ENCODE measurements around the gene SH3BP1.

SH3BP1 gene

DNA sequence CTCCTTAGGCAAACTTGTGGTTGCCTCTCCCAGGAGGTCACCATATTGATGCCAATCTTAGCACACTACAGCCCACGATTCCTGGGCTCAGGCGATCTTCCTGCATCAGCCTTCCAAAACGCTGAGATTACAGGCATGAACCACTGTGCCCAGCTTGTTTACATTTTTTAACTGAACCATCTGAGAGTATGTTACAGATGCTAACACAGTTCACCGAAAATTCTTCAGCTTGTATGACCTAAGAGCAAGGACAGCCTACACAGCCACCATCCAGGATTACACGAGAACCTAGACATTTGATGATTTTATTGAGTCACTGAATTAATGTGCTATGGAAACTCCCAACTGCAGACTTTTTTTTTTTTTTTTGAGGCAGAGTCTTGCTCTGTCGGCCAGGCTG lies 30.1 kb downstream of the SH3BP1 start:
- CTCF ChIA-PET: interaction anchor here (1.1 to 26.0 kb wide), 4 partner anchors 8 to 63 kb away, joined by 3 to 430 read pairs (median 8); partner anchors contain the start of genes SH3BP1 and TRIOBP
- no peak overlapping the region for H3K4me3 ChIP-seq (ENCODE audit: low read depth, low read length)
- TF ChIP-seq, protein P1, sequence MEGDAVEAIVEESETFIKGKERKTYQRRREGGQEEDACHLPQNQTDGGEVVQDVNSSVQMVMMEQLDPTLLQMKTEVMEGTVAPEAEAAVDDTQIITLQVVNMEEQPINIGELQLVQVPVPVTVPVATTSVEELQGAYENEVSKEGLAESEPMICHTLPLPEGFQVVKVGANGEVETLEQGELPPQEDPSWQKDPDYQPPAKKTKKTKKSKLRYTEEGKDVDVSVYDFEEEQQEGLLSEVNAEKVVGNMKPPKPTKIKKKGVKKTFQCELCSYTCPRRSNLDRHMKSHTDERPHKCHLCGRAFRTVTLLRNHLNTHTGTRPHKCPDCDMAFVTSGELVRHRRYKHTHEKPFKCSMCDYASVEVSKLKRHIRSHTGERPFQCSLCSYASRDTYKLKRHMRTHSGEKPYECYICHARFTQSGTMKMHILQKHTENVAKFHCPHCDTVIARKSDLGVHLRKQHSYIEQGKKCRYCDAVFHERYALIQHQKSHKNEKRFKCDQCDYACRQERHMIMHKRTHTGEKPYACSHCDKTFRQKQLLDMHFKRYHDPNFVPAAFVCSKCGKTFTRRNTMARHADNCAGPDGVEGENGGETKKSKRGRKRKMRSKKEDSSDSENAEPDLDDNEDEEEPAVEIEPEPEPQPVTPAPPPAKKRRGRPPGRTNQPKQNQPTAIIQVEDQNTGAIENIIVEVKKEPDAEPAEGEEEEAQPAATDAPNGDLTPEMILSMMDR (IDR thresholded peaks at IDR 0.05; ENCODE audit: insufficient read depth, low read length, missing control alignments): no peak
- DNase-seq (ENCODE audit: low read depth, low spot score): no peak
- POLR2A ChIA-PET: interaction anchor here (1.1 to 1.3 kb wide), 2 partner anchors 10 to 11 kb away, joined by 3 to 5 read pairs; partner anchors contain the start of gene PDXP

DNA sequence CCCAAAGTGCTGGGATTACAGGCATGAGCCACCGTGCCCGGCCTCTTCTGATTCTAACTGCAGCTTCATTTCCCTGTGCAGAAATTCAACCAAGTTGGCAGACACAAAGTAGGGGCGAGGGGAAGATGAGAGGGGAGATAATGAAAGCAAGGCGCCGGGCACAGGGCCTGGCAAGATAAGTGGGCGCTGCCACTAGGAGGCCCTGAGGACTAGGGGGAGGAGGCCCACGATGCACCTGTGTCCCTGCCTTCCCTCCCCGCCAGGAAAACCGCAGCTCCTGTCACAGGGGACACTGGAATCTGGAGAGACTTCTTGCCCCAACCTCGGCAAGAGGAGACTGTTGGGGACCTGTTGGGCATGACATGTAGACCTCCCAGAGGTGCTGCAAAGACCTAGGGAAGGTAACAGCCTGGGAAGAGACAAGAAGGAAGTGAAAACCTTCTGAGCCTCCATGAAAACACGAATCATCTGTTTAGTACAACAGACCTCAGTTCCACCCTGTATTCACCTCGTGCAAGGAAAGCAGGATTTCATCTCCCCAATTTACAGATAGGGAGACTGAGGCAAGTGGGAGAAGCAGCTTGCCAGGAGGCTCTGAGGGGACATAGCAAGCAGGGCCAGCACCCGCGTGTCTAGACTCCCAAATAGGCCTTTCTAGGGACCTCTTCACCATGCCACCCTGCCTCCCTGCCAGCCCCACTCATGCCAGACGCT lies 32.9 kb downstream of the SH3BP1 start:
- ChIA-PET CTCF (interaction anchor here (4.0 to 26.0 kb wide), 3 partner anchors 9 to 33 kb away, joined by 20 to 430 read pairs (median 32); partner anchors contain the start of gene SH3BP1), POLR2A (no interaction called here)
- TF ChIP-seq, protein P1 (IDR thresholded peaks at IDR 0.05; ENCODE audit: insufficient read depth, low read length, missing control alignments): no peak
- no peak for DNase-seq (ENCODE audit: low read depth, low spot score)
- no peak overlapping the region for H3K4me3 ChIP-seq (ENCODE audit: low read depth, low read length)

DNA sequence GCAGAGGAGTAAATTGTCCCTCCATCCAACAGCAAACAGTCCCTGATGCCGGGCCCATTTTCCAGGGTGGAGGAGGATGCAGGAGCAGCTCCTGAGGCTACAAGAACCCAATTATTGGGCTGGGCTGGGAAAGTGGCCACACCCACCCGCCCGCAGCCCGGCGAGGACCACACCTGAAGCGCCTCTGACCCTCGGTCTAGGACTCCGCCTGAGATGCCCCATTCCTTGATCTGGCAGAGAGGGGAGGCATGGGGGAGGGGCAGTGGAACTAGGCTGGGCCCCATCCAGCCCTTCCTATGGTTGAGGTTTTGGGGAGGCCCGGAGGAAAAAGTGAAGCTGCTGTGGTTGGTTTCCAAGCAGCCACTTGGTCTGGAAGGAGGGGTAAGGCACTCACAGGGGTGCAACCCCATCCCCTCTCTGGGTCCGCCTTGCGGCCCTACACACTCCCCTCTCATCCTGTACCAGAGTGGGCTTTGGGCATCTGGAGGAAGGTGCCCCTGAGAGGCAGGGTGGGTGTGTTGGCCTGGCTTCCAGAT lies 33.5 kb downstream of the SH3BP1 start:
- no peak for DNase-seq (ENCODE audit: low read depth, low spot score)
- ChIA-PET CTCF (interaction anchor here (4.0 to 26.0 kb wide), 3 partner anchors 9 to 34 kb away, joined by 20 to 430 read pairs (median 32); partner anchors contain the start of gene SH3BP1), POLR2A (no interaction called here)
- TF ChIP-seq, protein P1 (IDR thresholded peaks at IDR 0.05; ENCODE audit: insufficient read depth, low read length, missing control alignments): no peak
- H3K4me3 ChIP-seq (ENCODE audit: low read depth, low read length): no peak overlapping the region

DNA sequence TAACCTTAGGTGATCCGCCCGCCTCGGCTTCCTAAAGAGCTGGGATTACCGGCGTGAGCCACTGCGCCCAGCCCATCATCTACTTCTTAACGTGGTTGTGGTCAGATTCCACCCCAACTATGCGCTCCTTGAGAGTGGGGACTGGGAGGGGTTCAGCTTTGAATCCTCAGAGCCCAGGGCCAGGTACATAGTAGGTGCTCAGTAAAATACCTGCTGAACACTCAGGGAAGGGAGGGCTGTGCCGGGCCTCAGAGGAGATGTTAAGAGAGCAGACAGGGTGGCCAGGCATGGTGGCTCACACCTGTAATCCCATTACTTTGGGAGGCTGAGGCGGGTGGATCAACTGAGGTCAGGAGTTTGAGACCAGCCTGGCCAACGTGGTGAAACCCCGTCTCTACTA lies 34.8 kb downstream of the SH3BP1 start:
- ChIA-PET CTCF (interaction anchor here (0.6 to 26.0 kb wide), 6 partner anchors 8 to 36 kb away, joined by 3 to 430 read pairs (median 26); partner anchors contain the start of gene SH3BP1), POLR2A (interaction anchor here (1.5 to 3.5 kb wide), 2 partner anchors 10 to 13 kb away, joined by 7 to 50 read pairs; no protein-coding TSS in a partner anchor)
- DNase-seq (ENCODE audit: low read depth, low spot score): no peak
- no peak overlapping the region for H3K4me3 ChIP-seq (ENCODE audit: low read depth, low read length)
- TF ChIP-seq, protein P1 (IDR thresholded peaks at IDR 0.05; ENCODE audit: insufficient read depth, low read length, missing control alignments): no peak

DNA sequence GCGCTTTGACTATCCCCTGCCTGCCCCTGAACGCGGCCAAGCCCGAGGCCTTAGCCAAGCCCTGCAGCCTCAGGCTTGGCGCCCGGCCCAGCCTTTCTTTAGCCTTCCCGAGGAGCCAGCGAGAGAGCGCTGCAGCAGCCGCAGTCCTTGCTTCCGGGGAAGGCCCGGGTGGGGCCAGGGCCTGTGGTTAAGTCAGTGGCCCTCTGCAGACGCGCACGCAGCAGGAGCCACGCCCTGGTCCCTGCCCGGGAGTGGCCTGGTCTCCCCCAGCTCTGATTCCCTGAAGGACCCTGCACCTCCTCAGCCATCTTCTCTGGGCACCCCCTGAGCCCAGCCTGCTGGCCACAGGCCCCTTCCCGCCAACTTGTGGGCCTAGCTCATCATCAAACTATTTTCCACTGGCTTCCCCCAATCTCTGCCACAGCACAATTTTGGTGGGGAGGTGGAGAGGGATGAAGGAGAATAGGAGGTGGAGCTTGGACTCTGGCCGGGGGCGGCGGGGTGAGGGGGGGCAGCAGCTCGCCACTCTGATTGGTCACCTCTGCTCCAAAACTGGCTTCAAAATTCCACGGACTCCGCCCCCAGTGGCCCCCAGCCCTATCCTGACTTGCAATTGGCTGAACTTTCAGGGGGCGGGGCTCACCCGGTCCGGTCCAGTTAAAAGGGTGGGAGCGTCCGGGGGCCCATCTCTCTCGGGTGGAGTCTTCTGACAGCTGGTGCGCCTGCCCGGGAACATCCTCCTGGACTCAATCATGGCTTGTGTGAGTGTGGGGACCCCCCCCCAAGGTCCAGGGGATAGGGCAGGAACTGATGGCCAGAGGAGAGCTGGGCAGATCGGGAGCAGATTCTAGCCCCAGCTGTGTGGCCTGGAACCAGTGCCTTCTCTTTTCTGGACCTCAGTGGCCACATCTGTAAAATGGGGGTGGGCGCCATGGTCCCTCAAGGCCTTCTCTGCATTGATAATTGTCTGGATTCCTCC lies 35.8 kb downstream of the SH3BP1 start, which contains the start of gene LGALS1:
Gene LGALS1, plus strand, starts transcription at position 686 of the 979 bp plus-strand sequence. Its CDS starts 67 bp downstream, at position 753.
- POLR2A ChIA-PET: interaction anchor here (0.6 to 3.5 kb wide), 26 partner anchors 11 to 1895 kb away, joined by 3 to 52 read pairs (median 6); partner anchors contain the start of genes GGA1, NOL12, PDXP and TRIOBP
- CTCF ChIA-PET: interaction anchor here (0.8 to 16.5 kb wide), 9 partner anchors 7 to 117 kb away, joined by 3 to 333 read pairs (median 4); partner anchors contain the start of genes GGA1, PDXP and SH3BP1
- H3K4me3 ChIP-seq (ENCODE audit: low read depth, low read length): peak within 1 kb of the TSS; percentile 97
- TF ChIP-seq, protein P1 (IDR thresholded peaks at IDR 0.05; ENCODE audit: insufficient read depth, low read length, missing control alignments): no peak
- peak; percentile 85 for DNase-seq (ENCODE audit: low read depth, low spot score)

All from AG04449 (cell line).